HG03135 (cell line): ENCODE results near the gene RRP12.

Experiments used
- ATAC-seq: cut with Tn5 transposase; IDR thresholded peaks from one replicate; pipeline ENCODE4 v1.9.1; 2021; ENCODE audit warnings: mild to moderate bottlenecking, moderate library complexity; ENCODE audit not compliant: unreplicated experiment

RRP12 gene

DNA sequence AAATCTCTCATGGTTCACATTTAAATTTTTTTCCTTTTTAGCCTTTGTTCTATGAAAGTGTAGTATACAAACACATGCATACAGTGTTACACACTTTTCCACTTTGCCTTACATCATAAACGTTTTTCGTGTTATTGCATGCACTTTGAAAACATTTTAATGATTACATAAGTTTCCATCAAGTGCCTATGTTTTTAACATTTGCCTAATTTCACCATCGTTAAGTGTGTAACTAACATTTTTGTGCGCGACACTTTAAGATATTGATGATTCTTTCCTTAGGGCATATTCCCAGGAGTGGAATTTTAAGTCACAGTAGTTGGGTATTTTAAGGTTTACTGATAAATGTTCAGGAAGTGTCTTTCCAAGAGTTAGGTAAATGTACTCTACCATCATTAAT lies 65.1 kb downstream of the RRP12 start:
- no peak for ATAC-seq

DNA sequence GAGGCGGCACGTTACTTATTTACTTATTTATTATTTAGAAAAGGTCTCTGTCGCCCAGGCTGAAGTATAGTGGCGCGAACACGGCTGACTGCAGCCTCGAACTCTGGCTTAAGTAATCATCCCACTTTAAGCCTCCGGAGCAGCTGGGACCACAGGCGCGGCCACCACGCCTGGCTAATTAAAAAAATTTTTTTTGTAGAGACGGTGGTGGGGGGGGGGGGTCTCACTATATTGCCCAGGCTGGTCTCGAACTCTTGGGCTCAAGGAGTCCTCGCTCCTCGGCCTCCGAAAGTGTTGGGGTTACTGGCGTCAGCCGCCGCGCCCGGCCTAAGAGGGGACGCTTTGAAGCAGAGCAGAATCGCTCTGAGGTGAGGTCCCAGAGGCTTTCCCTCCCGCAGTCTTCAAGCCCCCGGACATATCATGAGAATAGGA lies 65.9 kb downstream of the RRP12 start:
- no peak for ATAC-seq

DNA sequence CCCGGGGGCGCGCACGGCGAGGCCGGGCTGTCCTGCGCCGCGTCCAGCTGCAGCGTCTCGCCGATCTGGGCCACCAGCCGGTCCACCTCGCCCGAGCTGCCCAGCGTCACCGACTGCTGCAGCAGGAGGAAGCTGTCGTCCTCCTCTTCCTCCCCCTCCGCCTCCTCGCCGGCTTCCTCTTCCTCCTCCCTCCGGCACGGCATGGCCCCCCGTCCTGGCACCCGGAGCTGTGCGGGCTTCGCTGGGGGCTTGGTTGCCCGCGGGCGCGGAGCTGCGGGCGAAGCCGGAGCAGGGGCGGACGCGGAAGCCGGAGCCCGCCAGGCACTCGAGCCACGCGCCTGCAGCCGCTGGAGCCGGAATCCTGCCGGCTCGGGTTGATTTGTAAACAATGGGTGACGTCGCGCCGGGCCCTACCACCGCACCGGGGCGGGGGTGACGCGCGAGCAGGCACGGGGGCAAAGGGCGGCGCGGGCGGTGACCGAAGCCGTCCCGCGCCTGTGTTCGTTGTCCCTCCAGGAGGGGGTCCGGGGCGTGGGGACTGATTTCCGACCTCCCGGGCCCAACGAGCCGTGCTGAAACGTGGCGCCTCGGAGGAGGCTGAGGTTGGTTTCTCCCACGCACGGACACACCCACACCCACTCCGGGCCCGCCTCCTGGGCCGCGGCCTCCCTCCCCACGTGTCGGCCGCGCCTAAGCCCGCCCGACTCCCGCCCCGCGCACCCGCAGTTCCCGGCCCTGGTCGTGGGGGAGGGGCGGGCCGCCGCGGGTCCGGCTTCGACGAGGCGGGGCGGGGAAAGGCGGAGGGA lies 66.6 kb downstream of the RRP12 start, which contains the start of gene FRAT2:
FRAT2 (minus strand) TSS at position 360 of the 806 bp plus-strand sequence; CDS start at position 203, 157 bp downstream.
- ATAC-seq: peak; percentile 83

DNA sequence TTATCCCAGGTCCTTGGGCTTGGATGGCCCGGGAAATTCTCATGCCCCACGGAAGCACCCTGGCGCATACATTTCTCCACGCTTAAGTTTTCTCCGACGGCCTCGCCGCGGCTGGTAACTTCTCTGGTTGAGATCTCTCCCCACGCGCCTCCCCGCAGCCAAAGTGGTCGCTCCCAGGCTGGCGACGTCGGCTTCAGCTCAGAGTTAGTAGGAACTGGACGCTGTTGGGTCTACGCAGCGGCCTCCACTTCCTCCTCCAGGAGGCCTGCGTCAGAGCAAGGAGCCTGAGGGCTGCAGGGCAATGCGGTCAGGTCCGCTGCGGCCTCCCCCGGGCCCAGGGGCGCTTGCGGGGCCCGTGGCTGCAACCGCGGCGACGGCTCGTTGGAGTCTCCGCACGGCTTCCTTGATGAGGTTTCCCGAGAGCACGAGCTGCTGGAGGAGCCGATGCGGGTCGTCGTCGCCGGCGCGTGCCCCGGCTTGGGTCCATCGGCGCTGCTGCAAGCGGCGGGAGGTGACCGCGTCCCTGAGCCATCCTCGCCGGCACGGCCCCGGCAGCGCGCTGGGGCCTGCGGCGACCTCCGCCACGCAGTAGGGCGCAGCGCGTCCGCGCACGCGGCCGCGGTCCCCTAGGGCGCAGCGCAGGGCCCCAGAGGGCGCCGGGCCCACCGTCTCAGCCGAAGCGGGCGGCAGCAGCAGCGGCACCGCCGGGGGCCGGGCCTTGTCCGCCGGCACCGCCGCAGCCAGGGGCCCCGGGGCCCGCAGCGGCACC lies 67.4 kb downstream of the RRP12 start:
- ATAC-seq: peak; percentile 6

DNA sequence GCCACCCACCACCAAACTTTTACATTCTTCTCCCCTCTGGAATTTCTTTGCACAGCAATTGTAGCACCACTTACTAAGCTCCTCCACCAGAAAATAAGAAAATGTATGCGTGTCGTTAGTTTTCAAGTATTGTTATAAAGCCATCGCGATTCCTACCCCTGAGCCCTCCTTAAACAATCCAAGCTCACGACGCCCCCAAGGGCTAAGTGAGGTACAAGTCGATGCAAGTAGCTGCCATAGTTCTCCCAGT lies 67.9 kb downstream of the RRP12 start:
- ATAC-seq: no peak

DNA sequence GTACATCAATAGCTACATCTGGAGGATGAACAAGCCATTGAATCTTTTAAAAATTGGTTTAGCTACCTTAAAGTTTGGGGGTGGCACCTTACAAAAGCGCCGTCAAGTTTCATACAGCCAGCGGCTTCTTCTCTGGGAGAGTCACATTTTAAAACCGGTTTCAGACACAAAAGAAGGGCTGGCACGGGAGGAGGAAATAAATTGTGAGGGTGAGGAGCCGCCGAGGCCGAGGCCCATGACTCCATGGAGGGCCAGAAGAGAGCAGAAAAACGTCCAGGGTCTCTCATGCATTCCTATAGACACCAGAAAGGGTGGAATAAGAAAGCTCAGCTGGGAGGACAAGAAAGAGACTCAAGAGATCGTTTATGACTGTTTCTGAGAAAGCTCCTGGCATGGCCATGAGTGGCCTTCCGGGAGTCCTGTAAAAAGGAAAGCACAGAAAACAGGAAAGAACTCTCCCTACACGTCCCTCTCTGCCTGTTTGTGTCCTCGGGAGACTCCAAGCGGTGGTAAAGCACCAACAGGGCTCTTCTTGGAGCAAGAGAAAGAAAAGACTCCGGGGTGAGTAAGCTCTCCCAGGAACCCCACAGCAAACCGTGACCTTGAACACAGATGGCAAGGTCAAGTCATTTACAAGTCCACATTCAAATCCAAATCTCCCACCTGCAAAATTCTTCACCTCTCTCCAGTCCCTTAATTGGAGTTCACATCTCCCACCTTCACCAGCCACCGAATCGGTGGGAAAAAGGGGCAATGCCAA lies 68.4 kb downstream of the RRP12 start:
- no peak for ATAC-seq

DNA sequence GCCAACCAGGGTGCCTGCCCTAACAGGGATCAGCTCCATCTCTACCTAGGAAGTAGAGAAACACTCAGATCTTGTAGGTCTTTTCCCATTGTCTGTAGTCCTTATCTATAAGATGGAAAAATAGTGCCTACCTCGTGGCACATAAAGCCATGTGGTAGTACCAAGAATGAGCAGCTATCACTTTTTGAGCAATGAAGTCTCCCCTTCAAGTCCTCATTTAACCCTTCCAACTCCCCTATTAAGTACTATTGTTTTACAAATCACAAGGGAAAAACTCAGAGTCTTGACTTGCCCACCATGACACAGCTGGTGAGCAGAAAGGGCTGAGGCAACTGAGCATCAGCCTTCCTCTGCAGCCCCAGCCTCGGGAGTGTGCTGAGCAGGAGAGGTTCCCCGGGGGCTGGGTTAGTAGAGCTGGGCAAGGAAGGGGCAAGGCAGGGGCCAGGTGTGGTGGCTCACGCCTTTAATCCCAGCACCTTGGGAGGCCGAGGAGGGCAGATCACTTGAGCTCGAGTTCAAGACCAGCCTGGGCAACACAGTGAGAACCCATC lies 69.9 kb downstream of the RRP12 start:
- no peak for ATAC-seq

DNA sequence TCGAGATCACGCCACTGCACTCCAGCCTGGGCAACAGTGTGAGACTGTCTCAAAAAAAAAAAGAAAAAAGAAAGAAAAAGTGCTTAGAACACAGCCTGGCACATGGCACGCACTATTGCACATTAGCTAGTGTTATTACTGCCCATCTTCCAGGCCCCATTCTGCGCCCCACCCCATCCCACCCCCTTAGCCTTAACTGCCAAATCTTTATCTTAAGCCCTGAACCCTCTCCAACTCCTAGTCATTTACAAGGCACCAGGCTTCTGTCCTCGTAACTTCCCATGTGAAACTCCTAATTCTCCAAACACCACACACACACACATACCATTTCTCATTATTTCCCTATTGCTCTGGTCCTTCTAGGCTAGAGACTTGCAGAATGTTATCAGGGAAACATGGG lies 71.4 kb downstream of the RRP12 start:
- no peak for ATAC-seq

DNA sequence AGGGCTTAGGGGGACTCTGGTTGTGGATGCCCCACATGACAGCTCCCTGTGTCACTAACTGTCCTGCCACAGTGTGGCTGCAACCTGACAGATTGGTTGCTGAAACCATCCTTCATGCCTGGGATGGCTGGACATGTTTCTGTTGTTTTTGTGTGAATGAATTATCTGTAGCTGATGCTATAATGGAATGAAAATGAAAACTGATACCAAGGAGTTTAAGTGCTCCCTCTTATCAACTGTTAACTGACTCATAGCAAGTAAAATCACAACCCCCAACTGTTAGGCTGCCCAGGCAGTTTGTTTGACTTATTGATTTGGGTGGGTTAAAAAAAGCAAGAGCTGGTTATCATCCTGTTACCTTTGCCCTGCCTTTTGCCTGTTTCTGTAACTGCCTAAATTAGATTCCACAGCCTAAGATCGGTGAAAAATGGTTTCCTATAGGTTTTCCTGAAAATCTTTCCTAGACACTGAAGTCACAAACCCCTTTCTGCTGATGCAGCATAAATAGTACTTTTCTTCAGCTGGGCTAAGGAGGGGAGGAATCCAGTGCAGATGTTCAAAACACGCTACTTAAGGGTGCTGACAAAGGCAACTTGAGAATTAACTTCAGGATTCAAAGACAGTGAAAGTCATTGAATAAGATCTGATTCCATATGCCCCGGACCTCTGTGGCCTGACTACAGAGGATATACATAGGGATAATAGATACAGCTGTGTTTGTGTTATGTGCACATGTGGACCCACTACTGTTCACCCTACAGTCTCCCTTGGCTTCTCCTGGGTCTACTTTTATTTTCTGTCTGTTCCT lies 72.3 kb downstream of the RRP12 start:
- ATAC-seq: no peak

DNA sequence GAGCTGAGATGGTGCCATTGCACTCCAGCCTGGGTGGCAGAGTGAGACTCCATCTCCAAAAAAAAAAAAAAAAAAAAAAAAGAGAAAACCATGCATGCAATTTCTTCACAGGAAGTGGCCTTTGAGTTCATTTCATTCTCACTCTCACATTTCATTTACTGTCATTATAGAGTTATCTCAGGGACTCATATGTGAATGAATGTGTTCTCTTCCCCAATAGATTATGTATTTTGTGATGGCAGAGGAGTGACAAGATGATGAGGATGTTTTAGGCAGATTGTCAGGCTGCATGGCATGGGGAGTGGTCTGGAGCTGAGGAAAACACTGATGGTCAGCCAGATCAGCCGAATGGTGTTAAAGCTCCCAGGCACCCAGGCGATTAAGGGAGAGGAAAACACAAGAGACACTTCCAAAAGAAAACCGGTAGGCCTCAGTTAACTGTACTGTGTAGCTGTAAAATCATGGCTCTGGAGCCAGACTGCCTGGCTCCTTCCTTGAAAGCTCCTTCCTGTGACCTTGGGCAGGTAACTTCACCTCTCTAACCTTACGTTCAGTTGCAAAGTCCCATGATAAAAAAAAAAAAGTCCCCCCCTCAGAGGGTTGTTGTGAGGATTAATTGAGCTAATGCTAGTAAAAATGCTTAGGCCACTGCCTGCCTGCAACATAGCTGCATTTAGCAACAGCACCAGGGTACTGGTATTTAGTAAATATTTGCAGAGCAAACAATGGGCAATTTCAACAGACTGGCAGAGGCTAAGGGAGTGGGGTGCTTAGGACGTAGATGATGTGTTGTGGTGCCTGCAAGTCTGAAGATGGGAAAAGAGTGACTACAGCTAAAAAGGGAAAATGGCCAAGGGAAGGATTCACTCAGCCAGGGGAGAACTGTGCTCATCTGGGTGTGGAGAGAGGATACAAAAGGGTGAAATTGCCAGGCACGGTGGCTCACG lies 73.5 kb downstream of the RRP12 start:
- ATAC-seq: no peak

DNA sequence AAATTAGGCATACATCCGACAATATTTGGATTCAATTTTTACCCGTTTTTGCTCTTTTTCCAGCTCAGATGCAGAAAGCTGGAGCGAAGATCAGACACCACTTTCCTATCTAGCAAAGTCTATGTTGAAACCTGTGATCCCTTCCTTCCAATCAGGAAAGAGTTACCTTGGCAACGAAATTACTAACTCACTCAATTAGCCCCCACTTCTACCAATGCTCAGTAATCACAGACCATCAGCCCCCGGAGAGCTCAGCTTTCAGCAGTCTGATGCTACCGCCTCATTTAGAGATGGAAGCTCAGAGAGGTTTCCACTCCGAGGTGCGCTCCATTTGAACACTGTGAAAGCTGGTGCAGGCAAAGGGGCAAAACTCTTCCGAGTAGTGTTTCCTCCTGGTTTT lies 75.4 kb downstream of the RRP12 start:
- ATAC-seq: no peak

DNA sequence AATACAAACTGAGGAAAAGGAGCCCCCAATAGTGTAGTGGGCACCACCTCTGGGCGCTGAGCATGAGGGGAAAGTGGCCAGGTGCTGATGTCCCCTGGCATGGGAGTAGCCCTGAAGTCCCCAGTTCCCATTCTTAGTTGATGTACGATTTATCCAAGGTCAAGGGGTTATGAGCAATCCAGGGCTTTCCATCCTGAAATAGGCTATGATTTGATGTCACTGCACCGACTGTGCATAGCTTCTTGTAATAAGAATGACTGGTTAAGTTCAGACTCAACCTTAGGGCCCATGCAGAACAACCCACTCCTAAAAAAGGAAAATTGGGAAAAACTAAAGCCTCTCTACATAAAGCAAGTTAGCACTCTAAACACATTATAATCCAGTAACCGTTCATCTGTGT lies 77.6 kb downstream of the RRP12 start:
- ATAC-seq: no peak

DNA sequence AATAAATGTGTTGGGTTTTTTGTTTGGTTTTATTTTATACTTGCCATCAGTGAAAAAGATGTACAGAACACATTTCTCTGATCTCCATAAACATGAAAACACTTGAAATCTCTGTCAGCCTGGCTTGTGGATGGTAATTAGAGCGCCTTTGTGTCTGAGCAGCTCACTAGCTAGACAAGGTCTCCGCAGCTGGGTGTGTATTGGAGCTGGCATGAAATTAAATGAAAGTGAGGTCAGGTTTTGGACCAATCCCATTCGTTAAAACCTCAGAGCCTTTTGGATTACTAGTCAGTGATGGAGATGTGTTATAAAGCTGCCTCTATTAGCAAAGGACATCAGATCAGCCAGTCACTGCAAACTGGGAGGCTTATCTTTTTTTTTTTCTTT lies 79.3 kb downstream of the RRP12 start:
- ATAC-seq: no peak

DNA sequence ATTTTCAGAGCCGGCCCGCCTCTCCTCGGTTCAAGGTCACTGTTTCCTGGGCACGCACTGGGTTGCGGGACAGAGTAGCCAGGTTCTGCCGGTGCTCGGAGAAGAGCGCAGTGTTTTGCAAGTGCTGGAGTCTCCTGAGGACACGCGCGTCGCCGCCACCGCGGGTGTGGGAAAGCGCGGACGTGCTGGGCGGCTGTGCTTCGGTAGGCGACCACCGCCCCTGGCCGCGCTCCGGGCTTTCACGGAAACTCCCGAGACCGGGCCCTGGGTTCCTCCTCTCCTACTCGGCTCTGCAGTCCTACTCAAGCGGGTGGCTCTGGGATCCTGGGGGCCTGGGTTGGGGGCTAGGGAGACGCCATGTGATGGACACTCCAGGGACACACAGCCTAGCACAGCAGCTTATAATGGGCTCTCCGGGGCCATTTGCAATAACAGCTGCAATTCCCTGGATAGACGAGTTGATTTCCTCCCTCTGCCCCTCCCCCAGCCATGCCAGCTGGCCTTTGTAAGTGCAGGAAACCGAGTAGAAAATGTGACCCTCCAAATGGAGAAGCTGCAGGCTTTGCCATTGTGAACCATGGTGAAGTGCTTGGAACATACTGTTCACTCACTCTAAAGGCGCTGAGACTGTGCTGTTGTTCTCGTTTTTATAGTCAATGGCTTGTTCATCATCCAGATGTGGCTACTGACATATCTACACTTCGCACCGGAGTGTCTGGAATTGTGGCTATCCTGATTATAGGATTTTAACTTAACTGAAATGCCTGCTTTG lies 79.9 kb downstream of the RRP12 start:
- ATAC-seq: no peak

DNA sequence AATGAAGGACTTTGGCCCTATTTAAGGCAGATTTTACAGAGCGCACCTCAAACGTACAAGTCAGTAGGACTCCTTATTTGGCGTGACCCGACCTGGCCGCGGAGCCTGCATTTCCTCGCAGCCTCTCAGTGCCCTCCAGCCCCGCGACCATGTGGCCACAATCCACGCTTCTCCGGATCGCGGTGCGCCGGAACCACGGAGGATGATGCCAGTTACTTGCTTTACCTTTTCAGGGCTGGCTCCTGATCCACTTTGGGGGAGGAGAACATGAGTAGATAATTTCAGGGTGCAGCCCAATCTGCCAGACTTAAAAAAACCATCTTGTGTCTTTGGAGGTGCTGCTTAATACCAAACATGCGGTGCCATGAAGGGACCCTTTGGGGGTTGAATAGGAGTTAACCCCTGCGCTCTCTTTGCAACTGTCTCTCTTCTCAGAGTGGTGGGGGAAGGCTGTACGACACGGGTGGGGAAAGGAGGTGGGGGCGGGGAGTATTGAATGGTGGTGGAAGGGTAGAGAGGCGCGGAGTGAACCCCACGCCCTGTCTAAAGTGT lies 80.6 kb downstream of the RRP12 start:
- no peak for ATAC-seq

DNA sequence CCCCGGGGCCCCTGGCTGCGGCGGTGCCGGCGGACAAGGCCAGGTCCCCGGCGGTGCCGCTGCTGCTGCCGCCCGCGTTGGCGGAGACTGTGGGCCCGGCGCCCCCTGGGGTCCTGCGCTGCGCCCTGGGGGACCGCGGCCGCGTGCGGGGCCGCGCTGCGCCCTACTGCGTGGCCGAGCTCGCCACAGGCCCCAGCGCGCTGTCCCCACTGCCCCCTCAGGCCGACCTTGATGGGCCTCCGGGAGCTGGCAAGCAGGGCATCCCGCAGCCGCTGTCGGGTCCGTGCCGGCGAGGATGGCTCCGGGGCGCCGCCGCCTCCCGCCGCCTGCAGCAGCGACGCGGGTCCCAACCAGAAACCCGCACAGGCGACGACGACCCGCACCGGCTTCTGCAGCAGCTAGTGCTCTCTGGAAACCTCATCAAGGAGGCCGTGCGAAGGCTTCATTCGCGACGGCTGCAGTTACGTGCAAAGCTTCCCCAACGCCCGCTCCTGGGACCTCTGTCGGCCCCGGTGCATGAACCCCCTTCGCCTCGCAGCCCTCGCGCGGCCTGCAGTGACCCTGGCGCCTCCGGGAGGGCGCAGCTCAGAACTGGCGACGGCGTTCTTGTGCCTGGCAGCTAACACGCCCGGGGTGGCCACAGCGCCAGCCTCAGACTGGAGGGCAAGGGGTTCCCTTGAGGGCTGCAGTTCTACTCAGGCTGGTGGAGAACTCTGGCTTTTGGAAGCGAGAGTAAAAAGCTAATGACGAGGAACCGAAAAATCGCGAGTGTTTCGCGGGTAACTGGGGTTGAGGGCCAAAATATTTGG lies 81.3 kb downstream of the RRP12 start:
- ATAC-seq: peak; percentile 40

DNA sequence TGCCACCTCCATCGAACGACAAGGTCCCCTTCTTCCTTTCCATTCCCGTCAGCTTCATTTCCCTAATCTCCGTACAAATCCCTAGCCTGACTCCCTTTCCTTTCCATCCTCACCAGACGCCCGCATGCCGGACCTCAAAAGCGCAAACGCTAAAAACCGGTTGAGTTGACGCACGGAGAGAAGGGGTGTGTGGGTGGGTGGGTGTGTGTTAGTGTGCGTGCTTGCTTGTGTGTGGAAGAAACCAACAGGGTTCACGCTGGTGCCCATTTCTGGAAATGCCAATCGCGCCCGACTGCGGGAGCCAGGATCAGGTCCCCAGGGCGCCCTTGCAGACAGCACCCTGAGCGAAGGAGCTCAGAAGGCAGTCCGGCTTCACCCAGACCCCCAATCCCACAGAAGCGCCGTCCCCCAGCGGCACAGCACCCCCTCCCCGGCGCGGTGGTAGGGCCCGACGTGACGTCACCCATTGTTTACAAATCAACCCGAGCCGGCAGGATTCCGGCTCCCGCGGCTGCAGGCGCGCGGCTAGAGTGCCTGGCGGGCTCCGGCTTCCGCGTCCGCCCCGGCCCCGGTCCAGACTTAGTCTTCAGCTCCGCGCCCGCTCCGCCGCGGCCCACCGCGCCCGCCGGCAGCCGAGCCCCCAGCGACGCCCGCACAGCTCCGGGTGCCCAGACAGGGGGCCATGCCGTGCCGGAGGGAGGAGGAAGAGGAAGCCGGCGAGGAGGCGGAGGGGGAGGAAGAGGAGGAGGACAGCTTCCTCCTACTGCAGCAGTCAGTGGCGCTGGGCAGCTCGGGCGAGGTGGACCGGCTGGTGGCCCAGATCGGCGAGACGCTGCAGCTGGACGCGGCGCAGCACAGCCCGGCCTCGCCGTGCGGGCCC lies 82.1 kb downstream of the RRP12 start, which contains the start of gene FRAT1:
FRAT1 (plus strand) TSS at position 500 of the 880 bp plus-strand sequence; CDS start at position 683, 183 bp downstream.
- ATAC-seq: peak; percentile 78
